H1 (cell line): ENCODE data around the gene WDR5. TPM values are rescaled to one million over a fixed set of nuclear protein-coding genes. Genes with fewer than 3 reads are reported as not detected.
A peak's percentile ranks its signal among the peaks of the same experiment; 100 is the strongest.

ENCODE experiments used
- CTCF ChIA-PET: fragments of 300-600 bp; sonication (Branson Sonifier 250); formaldehyde crosslinking; loops from one replicate; lab custom pipeline; 2021; ENCODE audit not compliant: partially characterized antibody; lab: Charles Lee
- POLR2A ChIA-PET: fragments of 300-600 bp; sonication (Branson Sonifier 250); formaldehyde crosslinking; loops from one replicate; lab custom pipeline; 2021; ENCODE audit warnings: inconsistent platforms; ENCODE audit not compliant: partially characterized antibody; lab: Charles Lee
- DNase-seq, 2 experiments: peaks; one replicate each; pipeline versions ENCODE4 v3.0.0 to v3.0.0-alpha.2; 2010 to 2022; ENCODE audit warnings: low spot score in 2 of 2, low read depth in 1 of 2, mixed read lengths in 1 of 2
- FAIRE-seq: peaks from 2 replicates; lab custom pipeline; 2011; peaks lifted over from hg19 to GRCh38; lab: Jason Lieb, UNC
- H2AFZ ChIP-seq: 2 replicates; pipeline ENCODE4 v1.8.1; 2012; ENCODE audit warnings: low read length, inconsistent platforms
- H2AK5ac ChIP-seq: 2 replicates; pipeline ENCODE4 v1.6.1; 2013; ENCODE audit warnings: low read depth, low read length
- H2BK120ac ChIP-seq: replicated peaks from 2 replicates; pipeline ENCODE3; 2013; ENCODE audit warnings: low read depth, low read length, inconsistent platforms
- H2BK12ac ChIP-seq: 2 replicates; pipeline ENCODE4 v1.6.1; 2013; ENCODE audit warnings: low read depth, low read length
- H2BK15ac ChIP-seq: 2 replicates; pipeline ENCODE4 v1.6.1; 2013; ENCODE audit warnings: low read length
- H2BK20ac ChIP-seq: 2 replicates; pipeline ENCODE4 v1.6.1; 2013; ENCODE audit warnings: low read length
- H2BK5ac ChIP-seq: 2 replicates; pipeline ENCODE4 v1.6.1; 2013; ENCODE audit warnings: low read depth, low read length
- H3K14ac ChIP-seq: 2 replicates; pipeline ENCODE4 v1.6.1; 2013; ENCODE audit warnings: inconsistent platforms; ENCODE audit not compliant: insufficient read length
- H3K18ac ChIP-seq: 2 replicates; pipeline ENCODE4 v1.6.1; 2013; ENCODE audit warnings: low read length; ENCODE audit errors: extremely low read depth
- H3K23ac ChIP-seq: 2 replicates; pipeline ENCODE4 v1.6.1; 2013; ENCODE audit warnings: inconsistent platforms; ENCODE audit not compliant: insufficient read length
- H3K23me2 ChIP-seq: 2 replicates; pipeline ENCODE4 v1.6.1; 2013; ENCODE audit warnings: low read depth, low read length
- H3K27ac ChIP-seq: 2 replicates; pipeline ENCODE4 v1.6.1; 2011; ENCODE audit warnings: low read depth, low read length, inconsistent platforms
- H3K27me3 ChIP-seq, 4 experiments: replicated peaks in 1 of 4; 1 replicate in 1 of 4; 2 replicates in 3 of 4; pipeline versions ENCODE4 v1.6.1 to v1.8.1; 2011 to 2013; ENCODE audit warnings: low read length in 3 of 4, mild to moderate bottlenecking in 3 of 4, inconsistent platforms in 2 of 4, mixed read lengths in 2 of 4, moderate library complexity in 1 of 4; ENCODE audit not compliant: control insufficient read depth in 3 of 4, insufficient read depth in 3 of 4; ENCODE audit errors: extremely low read depth in 1 of 4
- H3K36me3 ChIP-seq, 4 experiments: 2 replicates each; pipeline versions ENCODE4 v1.6.1 to v1.8.1; 2011 to 2013; ENCODE audit warnings: mild to moderate bottlenecking in 4 of 4, low read length in 3 of 4, moderate library complexity in 2 of 4, control low read depth in 1 of 4, inconsistent platforms in 1 of 4; ENCODE audit not compliant: insufficient read depth in 4 of 4, control insufficient read depth in 2 of 4
- H3K4ac ChIP-seq: replicated peaks from 2 replicates; pipeline ENCODE3; 2013; ENCODE audit warnings: low read length, low read depth, mixed read lengths, inconsistent platforms; ENCODE audit not compliant: insufficient read length
- H3K4me1 ChIP-seq, 4 experiments: replicated peaks in 1 of 4; 1 replicate in 1 of 4; 2 replicates in 3 of 4; pipeline versions ENCODE4 v1.6.1 to v1.8.1; 2011 to 2013; ENCODE audit warnings: low read length in 3 of 4, inconsistent platforms in 2 of 4, mixed read lengths in 1 of 4; ENCODE audit not compliant: insufficient read depth in 4 of 4, control insufficient read depth in 3 of 4
- H3K4me2 ChIP-seq, 2 experiments: 2 replicates each; pipeline versions ENCODE4 v1.6.1 to v1.8.1; 2011 to 2013; ENCODE audit warnings: low read depth in 2 of 2, low read length in 2 of 2, control low read depth in 1 of 2, inconsistent platforms in 1 of 2, mild to moderate bottlenecking in 1 of 2; ENCODE audit not compliant: insufficient read depth in 1 of 2
- H3K4me3 ChIP-seq, 4 experiments: fragments of 200-600, 300-600 bp in 1 of 4; sonication (generic), shearing (Covaris generic), sonication (Bioruptor Twin) in 1 of 4; 2 replicates each; pipeline versions ENCODE4 v1.5.1 to v1.8.1; 2011 to 2016; ENCODE audit warnings: low read length in 4 of 4, low read depth in 3 of 4, control low read depth in 2 of 4, inconsistent platforms in 2 of 4, mild to moderate bottlenecking in 2 of 4, mixed read lengths in 1 of 4, moderate library complexity in 1 of 4; ENCODE audit not compliant: insufficient read depth in 2 of 4; ENCODE audit errors: extremely low read depth in 1 of 4
- H3K56ac ChIP-seq: replicated peaks from 2 replicates; pipeline ENCODE3; 2013; ENCODE audit warnings: low read depth, mild to moderate bottlenecking, mixed read lengths, low read length, inconsistent platforms; ENCODE audit not compliant: insufficient read length
- H3K79me1 ChIP-seq: 2 replicates; pipeline ENCODE4 v1.6.1; 2013; ENCODE audit warnings: low read depth, low read length, control low read depth
- H3K79me2 ChIP-seq, 2 experiments: 2 replicates each; pipeline versions ENCODE4 v1.6.1 to v1.8.1; 2012 to 2013; ENCODE audit warnings: low read length in 2 of 2, mild to moderate bottlenecking in 2 of 2, inconsistent platforms in 1 of 2; ENCODE audit not compliant: insufficient read depth in 2 of 2, control insufficient read depth in 1 of 2
- H3K9ac ChIP-seq, 4 experiments: replicated peaks in 1 of 4; 1 replicate in 1 of 4; 2 replicates in 3 of 4; pipeline versions ENCODE4 v1.6.1 to v1.8.1; 2011 to 2013; ENCODE audit warnings: low read depth in 3 of 4, low read length in 3 of 4, control low read depth in 2 of 4, mild to moderate bottlenecking in 2 of 4, moderate library complexity in 2 of 4, inconsistent platforms in 1 of 4; ENCODE audit errors: extremely low read depth in 1 of 4
- H3K9me3 ChIP-seq, 2 experiments: 2 replicates each; pipeline versions ENCODE4 v1.6.1 to v1.8.1; 2012 to 2013; ENCODE audit warnings: mild to moderate bottlenecking in 2 of 2, moderate library complexity in 2 of 2, control low read depth in 1 of 2, inconsistent platforms in 1 of 2, low read depth in 1 of 2, low read length in 1 of 2, mixed read lengths in 1 of 2; ENCODE audit not compliant: insufficient read depth in 2 of 2
- H4K20me1 ChIP-seq, 2 experiments: replicated peaks in 1 of 2; 2 replicates each; pipeline versions ENCODE3 to v1.8.1; 2011 to 2013; ENCODE audit warnings: inconsistent platforms in 2 of 2, low read length in 2 of 2, mild to moderate bottlenecking in 1 of 2; ENCODE audit not compliant: insufficient read depth in 2 of 2, control insufficient read depth in 1 of 2
- H4K5ac ChIP-seq: 2 replicates; pipeline ENCODE4 v1.6.1; 2013; ENCODE audit warnings: low read length, low read depth, mixed read lengths, inconsistent platforms; ENCODE audit not compliant: insufficient read length
- H4K8ac ChIP-seq: 2 replicates; pipeline ENCODE4 v1.8.0; 2013; ENCODE audit warnings: mild to moderate bottlenecking, moderate library complexity, low read length, inconsistent platforms; ENCODE audit not compliant: insufficient read depth; ENCODE audit errors: extremely low read depth
- H4K91ac ChIP-seq: replicated peaks from 2 replicates; pipeline ENCODE3; 2013; ENCODE audit warnings: low read length, mixed read lengths, inconsistent platforms; ENCODE audit not compliant: insufficient read length
- CEBPB ChIP-seq: IDR thresholded peaks from 2 replicates; pipeline ENCODE4 v1.6.1; 2012; ENCODE audit warnings: low read depth, low read length
- SAP30 ChIP-seq: fragments of 300-600 bp; sonication (generic); IDR thresholded peaks from 2 replicates; pipeline ENCODE4 v1.7.1; 2012; ENCODE audit warnings: low read length, moderate library complexity, mild to moderate bottlenecking, inconsistent platforms; ENCODE audit not compliant: insufficient read depth, insufficient replicate concordance
- WGBS, 2 experiments: shearing (Covaris generic) in 1 of 2; methylation state at CpG; one replicate each; pipeline versions ENCODE4 v1.1.6 to v1.1.7; 2013 to 2015; ENCODE audit warnings: low lambda C conversion rate in 2 of 2, mixed read lengths in 2 of 2, inconsistent platforms in 1 of 2, low coverage in 1 of 2, missing lambda C conversion rate in 1 of 2; ENCODE audit not compliant: insufficient replicate concordance in 2 of 2, insufficient coverage in 1 of 2, insufficient read length in 1 of 2; ENCODE audit errors: extremely low coverage in 1 of 2, missing lambda C conversion rate in 1 of 2; 5-methylcytosine and 5-hydroxymethylcytosine counted together
- polyA plus RNA-seq, 7 experiments: library from polyadenylated mRNA; depleted of rRNA in 3 of 7; stranded (reverse) in 5 of 7; unstranded in 2 of 7; fragments of >200 nt in 5 of 7; fragments of 200-250 nt in 2 of 7; gene quantifications; 1 replicate in 5 of 7; 2 replicates in 1 of 7; 4 replicates in 1 of 7; pipeline versions ENCODE4 v1.2.1 to v1.2.3, GENCODE V29; 2011 to 2013; ENCODE audit warnings: missing spikeins in 2 of 7, mixed read lengths in 2 of 7
- total RNA-seq: library from RNA; stranded (reverse); fragmentation: NEBNext Ultra II Directional; extraction: Animal tissue kit (Norgen Biotek cat#: 25700); gene quantifications from 2 replicates; pipeline ENCODE4 v1.2.1, GENCODE V29; 2021

WDR5 gene
- total and polyA plus RNA-seq, 2 of the 8 experiments (the other 6 are each of a cell fraction or from before 2014, with no cell fraction given) = 38.4 to 68.1 TPM

GRCh38 chr9:134139081-134139480 lies 3.2 kb downstream of the WDR5 start:
- no peak overlapping the region for H4K91ac ChIP-seq
- H3K4ac ChIP-seq = no peak overlapping the region
- no peak overlapping the region; a peak in 1 of 4 replicates for H3K4me2 ChIP-seq
- DNase-seq (no peak), FAIRE-seq (no peak)
- H3K79me2 ChIP-seq = peaks cover 22 to 45% of the 10 kb centered on the region in 2 experiments; a peak in 3 of 4 replicates
- WGBS, 2 experiments = 83% methylated on average over 11 of the region's 11 CpGs; no CpG with 5 or more reads in 1 of the 2 experiments
- no peaks in the 10 kb centered on the region for H3K27me3 ChIP-seq
- H2AK5ac ChIP-seq = no peak overlapping the region
- no peaks in the 10 kb centered on the region for H3K9me3 ChIP-seq
- TF ChIP-seq CEBPB (0 out of 2 replicates have a peak, but pooled peaks have one; percentile 32), SAP30 (no peak)
- peaks cover 9% of the 10 kb centered on the region; the same call in 1 of the 2 replicates for H3K23me2 ChIP-seq
- no peak overlapping the region for H3K56ac ChIP-seq
- H3K14ac ChIP-seq = no peak overlapping the region
- no peak overlapping the region for H3K18ac ChIP-seq
- no peak overlapping the region for H4K5ac ChIP-seq
- H3K79me1 ChIP-seq = peaks cover 15% of the 10 kb centered on the region
- H2BK120ac ChIP-seq = no peak overlapping the region
- H2AFZ ChIP-seq = no peak overlapping the region
- H3K23ac ChIP-seq = no peak overlapping the region
- peaks cover 10 to 31% of the 10 kb centered on the region in 2 experiments for H4K20me1 ChIP-seq
- H3K27ac ChIP-seq = no peak overlapping the region
- no peak overlapping the region for H2BK20ac ChIP-seq
- POLR2A ChIA-PET = interaction anchor here (1.0 to 2.3 kb wide), 9 partner anchors 9 to 111 kb away, joined by 3 to 13 read pairs (median 3); partner anchors contain the start of gene RNU6ATAC
- H4K8ac ChIP-seq = peak overlapping the region; percentile 66; the same call in 1 of the 2 replicates
- no peak overlapping the region; the same call in 1 of the 2 replicates for H2BK12ac ChIP-seq
- H2BK5ac ChIP-seq = no peak overlapping the region
- H3K4me1 ChIP-seq = peaks cover 3 to 16% (median 8%) of the 10 kb centered on the region in 4 experiments
- CTCF ChIA-PET = interaction anchor here (0.5 to 1.8 kb wide), 4 partner anchors 10 to 36 kb away, joined by 3 to 7 read pairs (median 4); no protein-coding TSS in a partner anchor
- no peak overlapping the region for H2BK15ac ChIP-seq
- H3K4me3 ChIP-seq = no peak overlapping the region
- peaks cover 21 to 49% (median 34%) of the 10 kb centered on the region in 4 experiments for H3K36me3 ChIP-seq
- no peak overlapping the region for H3K9ac ChIP-seq
